ENCODE data around the gene TMEM39A.

The TMEM39A gene, protein sequence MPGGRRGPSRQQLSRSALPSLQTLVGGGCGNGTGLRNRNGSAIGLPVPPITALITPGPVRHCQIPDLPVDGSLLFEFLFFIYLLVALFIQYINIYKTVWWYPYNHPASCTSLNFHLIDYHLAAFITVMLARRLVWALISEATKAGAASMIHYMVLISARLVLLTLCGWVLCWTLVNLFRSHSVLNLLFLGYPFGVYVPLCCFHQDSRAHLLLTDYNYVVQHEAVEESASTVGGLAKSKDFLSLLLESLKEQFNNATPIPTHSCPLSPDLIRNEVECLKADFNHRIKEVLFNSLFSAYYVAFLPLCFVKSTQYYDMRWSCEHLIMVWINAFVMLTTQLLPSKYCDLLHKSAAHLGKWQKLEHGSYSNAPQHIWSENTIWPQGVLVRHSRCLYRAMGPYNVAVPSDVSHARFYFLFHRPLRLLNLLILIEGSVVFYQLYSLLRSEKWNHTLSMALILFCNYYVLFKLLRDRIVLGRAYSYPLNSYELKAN

DNA sequence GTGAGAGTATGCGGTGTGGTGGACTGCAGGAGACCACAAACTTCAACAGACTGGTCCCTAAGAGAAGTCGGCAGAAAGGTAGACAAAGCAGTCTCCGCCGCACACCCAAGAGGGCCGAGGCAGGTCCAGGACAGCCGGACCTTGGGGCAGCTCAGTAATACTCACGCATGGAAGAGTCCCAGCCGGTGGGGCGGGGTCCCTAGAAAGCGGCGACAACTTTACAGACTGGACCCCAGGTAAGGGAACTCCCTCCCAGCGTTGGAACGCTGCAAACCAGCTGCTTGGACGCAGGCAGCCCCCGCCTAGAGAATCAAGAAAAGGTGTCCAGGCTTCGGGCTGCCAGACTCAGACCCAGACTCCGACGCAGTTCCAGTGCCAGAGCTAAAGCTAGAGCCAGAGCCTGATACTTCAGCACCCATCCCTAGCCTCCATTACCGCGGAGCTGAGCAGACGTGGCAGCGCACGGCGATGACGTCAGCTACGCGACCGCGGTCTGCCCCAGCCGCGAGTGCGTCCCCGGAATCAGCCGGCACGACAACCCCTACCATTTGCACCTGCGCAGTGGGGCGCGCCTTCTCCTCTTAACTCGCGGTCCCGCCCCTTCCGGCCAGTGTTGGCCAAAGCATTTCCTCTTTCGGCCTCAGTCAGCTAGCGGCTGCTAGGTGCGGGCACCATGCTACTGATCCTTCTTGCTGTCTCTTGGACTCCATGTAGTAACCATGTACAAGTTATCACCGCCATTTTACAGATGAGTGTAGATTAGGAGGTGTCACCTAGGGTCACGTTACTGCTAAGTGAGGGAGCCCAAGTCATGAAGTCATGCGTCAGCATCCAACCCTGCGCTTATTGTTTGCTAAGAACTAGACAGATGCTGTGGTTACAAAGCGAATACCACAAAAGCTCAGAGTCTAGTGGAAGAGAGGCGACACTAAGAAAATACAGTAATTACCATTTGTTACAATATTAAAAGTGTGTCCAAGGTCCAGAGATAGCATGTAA, at the start of gene TMEM39A:
Gene TMEM39A (minus strand): TSS at position 445 of the 999 bp plus-strand sequence. CDS start 1,541 bp downstream, outside the sequence.
- peak within 1 kb of the TSS; percentile 51 for H3K27ac ChIP-seq (ENCODE audit: low read depth, low read length)
- H3K4me3 ChIP-seq (ENCODE audit: low read depth in 1 of 5, low read length in 5 of 5): peak within 1 kb of the TSS; percentile 90 to 100 (median 99)
- peaks cover 14 to 27% (median 17%) of the 10 kb centered on the region in 5 donors for H3K36me3 ChIP-seq (ENCODE audit: control insufficient read depth in 5 of 5, insufficient read depth in 5 of 5, low read length in 5 of 5)
- peak within 1 kb of the TSS; percentile 32 to 99 (median 94) for H3K9ac ChIP-seq (ENCODE audit: low read length in 5 of 5)
- H3K27me3 ChIP-seq (ENCODE audit: control insufficient read depth in 5 of 5, insufficient read depth in 4 of 5, low read length in 5 of 5): no peaks in the 10 kb centered on the region
- H3K4me1 ChIP-seq (ENCODE audit: control insufficient read depth in 5 of 5, insufficient read depth in 5 of 5, low read length in 5 of 5): peaks cover 0 to 31% (median 27%) of the 10 kb centered on the region in 5 donors
- no peaks in the 10 kb centered on the region for H3K9me3 ChIP-seq (ENCODE audit: control insufficient read depth in 5 of 5, low read length in 5 of 5)

DNA sequence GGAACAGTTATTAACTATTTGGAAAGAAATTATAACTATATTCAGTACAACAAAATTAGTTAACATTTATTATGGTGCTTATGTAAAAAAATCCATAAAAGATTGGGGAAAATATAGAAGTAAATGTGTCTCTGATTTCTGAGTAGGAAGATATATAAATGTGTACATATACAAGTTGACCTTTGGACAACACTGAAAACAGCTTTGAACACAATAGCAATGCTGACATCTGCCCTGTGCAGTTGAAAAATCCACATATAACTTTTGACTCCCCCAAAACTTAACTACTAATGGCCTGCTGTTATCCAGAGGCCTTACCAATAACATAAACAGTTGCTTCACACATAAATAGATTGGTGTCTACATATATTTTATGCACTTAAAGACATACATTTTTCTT, 47.3 kb upstream of the TMEM39A start:
- Histone ChIP-seq H3K27ac (ENCODE audit: low read depth, low read length) (no peak overlapping the region), H3K36me3 (ENCODE audit: control insufficient read depth in 5 of 5, insufficient read depth in 5 of 5, low read length in 5 of 5) (peaks cover 35 to 64% (median 46%) of the 10 kb centered on the region in 5 donors), H3K9me3 (ENCODE audit: control insufficient read depth in 5 of 5, low read length in 5 of 5) (no peaks in the 10 kb centered on the region), H3K27me3 (ENCODE audit: control insufficient read depth in 5 of 5, insufficient read depth in 4 of 5, low read length in 5 of 5) (no peaks in the 10 kb centered on the region), H3K9ac (ENCODE audit: low read length in 5 of 5) (no peak overlapping the region), H3K4me1 (ENCODE audit: control insufficient read depth in 5 of 5, insufficient read depth in 5 of 5, low read length in 5 of 5) (no peaks in the 10 kb centered on the region), H3K4me3 (ENCODE audit: low read depth in 1 of 5, low read length in 5 of 5) (no peak overlapping the region)

DNA sequence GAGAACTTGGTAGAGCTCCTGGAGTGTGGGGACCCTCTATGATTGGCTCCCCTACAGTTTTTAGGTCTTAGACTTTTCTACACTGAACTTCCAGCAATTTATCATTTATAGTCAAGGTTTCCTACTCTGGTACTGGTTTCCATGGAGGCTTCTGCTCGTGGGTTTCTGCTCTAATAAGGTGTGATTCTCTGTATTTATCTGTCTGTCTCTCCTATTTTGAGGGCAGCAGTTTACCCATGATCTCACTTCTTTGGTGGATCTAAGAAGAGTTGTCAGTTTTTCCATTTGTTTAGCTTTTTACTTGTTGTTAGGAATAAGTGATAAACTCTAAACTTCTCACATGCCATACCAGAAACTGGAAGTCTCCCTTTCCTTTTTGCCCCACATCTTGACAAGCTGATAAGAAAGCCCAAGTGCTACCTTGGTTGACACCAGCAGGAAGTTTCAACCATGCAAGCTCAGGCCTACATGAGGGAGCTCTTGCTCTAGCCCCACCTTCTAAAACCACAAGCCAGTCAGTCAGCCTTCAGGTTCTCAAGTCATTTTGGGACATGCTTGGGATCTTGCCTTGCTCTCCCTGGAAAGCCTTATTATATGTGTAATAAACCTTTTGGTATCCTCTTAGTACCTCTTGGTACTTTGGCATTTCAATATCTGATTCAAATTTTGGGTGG, 44.9 kb upstream of the TMEM39A start:
- Histone ChIP-seq H3K36me3 (ENCODE audit: control insufficient read depth in 5 of 5, insufficient read depth in 5 of 5, low read length in 5 of 5) (peaks cover 29 to 51% (median 41%) of the 10 kb centered on the region in 5 donors), H3K9ac (ENCODE audit: low read length in 5 of 5) (no peak overlapping the region), H3K9me3 (ENCODE audit: control insufficient read depth in 5 of 5, low read length in 5 of 5) (no peaks in the 10 kb centered on the region), H3K4me3 (ENCODE audit: low read depth in 1 of 5, low read length in 5 of 5) (no peak overlapping the region), H3K27me3 (ENCODE audit: control insufficient read depth in 5 of 5, insufficient read depth in 4 of 5, low read length in 5 of 5) (no peaks in the 10 kb centered on the region), H3K27ac (ENCODE audit: low read depth, low read length) (no peak overlapping the region), H3K4me1 (ENCODE audit: control insufficient read depth in 5 of 5, insufficient read depth in 5 of 5, low read length in 5 of 5) (no peaks in the 10 kb centered on the region)

DNA sequence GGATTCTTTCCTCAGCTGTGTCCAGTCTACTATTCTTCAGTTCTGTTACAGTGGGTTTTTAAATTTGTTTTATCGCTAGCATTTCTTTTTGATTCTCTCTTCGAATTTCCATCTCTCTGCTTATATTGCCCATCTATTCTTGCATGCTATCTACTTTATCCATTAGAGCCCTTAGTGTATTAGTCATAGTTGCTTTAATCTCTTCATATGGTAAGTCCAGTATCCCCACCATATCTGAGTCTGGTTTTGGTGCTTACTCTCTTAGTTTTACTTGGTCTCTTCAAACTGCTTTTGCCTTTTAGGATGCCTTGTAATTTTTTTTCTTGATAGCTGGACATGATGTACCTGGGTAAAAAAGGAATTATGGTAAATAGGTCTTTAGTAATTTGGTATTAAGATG, 44.0 kb upstream of the TMEM39A start:
- Histone ChIP-seq H3K36me3 (ENCODE audit: control insufficient read depth in 5 of 5, insufficient read depth in 5 of 5, low read length in 5 of 5) (peaks cover 29 to 44% (median 38%) of the 10 kb centered on the region in 5 donors), H3K4me1 (ENCODE audit: control insufficient read depth in 5 of 5, insufficient read depth in 5 of 5, low read length in 5 of 5) (no peaks in the 10 kb centered on the region), H3K4me3 (ENCODE audit: low read depth in 1 of 5, low read length in 5 of 5) (no peak overlapping the region), H3K9me3 (ENCODE audit: control insufficient read depth in 5 of 5, low read length in 5 of 5) (no peaks in the 10 kb centered on the region), H3K9ac (ENCODE audit: low read length in 5 of 5) (no peak overlapping the region), H3K27me3 (ENCODE audit: control insufficient read depth in 5 of 5, insufficient read depth in 4 of 5, low read length in 5 of 5) (no peaks in the 10 kb centered on the region), H3K27ac (ENCODE audit: low read depth, low read length) (no peak overlapping the region)

DNA sequence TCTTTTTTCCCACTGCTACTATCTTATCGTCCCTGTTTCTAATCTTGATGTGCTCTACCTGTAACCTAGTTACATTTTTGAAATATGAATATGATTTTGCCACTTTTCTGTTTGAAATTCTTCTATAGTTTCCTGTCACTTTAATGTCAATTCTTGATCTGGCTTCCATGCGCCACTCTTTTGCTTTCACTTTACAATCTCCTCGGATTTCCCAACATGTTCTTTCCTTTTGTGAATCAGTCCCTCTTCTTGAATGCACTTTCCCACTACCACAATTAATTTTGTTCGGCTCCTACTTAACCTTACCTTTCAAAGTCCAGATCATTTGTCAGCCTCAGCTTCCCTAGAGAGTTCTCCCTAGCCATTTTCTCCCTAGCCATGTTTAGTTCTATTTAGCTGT, 43.2 kb upstream of the TMEM39A start:
- Histone ChIP-seq H3K27ac (ENCODE audit: low read depth, low read length) (no peak overlapping the region), H3K36me3 (ENCODE audit: control insufficient read depth in 5 of 5, insufficient read depth in 5 of 5, low read length in 5 of 5) (peaks cover 29 to 44% (median 37%) of the 10 kb centered on the region in 5 donors), H3K4me1 (ENCODE audit: control insufficient read depth in 5 of 5, insufficient read depth in 5 of 5, low read length in 5 of 5) (peaks cover 0 to 2% (median 0%) of the 10 kb centered on the region in 5 donors), H3K9ac (ENCODE audit: low read length in 5 of 5) (no peak overlapping the region), H3K4me3 (ENCODE audit: low read depth in 1 of 5, low read length in 5 of 5) (peak overlapping the region in 1 of 5 donors; percentile 17), H3K27me3 (ENCODE audit: control insufficient read depth in 5 of 5, insufficient read depth in 4 of 5, low read length in 5 of 5) (no peaks in the 10 kb centered on the region), H3K9me3 (ENCODE audit: control insufficient read depth in 5 of 5, low read length in 5 of 5) (no peaks in the 10 kb centered on the region)

DNA sequence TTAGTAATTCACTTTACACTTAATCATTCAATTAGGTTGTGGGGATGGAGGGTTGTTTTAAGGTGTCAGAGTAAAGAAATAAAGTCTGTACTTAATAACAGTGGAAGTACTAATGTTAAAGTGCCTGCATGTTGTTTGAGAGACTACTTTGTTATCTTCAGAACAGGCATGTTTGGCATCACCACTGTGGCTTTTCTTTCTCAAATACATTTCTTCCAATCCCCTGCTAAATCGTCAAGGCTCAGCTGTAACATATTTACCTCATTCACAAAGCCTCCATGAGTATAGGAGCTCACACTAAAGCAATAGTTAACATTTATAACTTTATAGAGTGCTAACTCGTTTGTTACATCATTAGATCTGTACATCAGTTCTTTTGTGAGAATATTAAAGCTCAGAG, 37.5 kb upstream of the TMEM39A start:
- H3K27ac ChIP-seq (ENCODE audit: low read depth, low read length): no peak overlapping the region
- H3K9ac ChIP-seq (ENCODE audit: low read length in 5 of 5): peak overlapping the region in 2 of 5 donors; percentile 11 to 42
- no peaks in the 10 kb centered on the region for H3K9me3 ChIP-seq (ENCODE audit: control insufficient read depth in 5 of 5, low read length in 5 of 5)
- peaks cover 0 to 36% (median 30%) of the 10 kb centered on the region in 5 donors for H3K4me1 ChIP-seq (ENCODE audit: control insufficient read depth in 5 of 5, insufficient read depth in 5 of 5, low read length in 5 of 5)
- no peak overlapping the region for H3K4me3 ChIP-seq (ENCODE audit: low read depth in 1 of 5, low read length in 5 of 5)
- no peaks in the 10 kb centered on the region for H3K27me3 ChIP-seq (ENCODE audit: control insufficient read depth in 5 of 5, insufficient read depth in 4 of 5, low read length in 5 of 5)
- peaks cover 10 to 18% (median 16%) of the 10 kb centered on the region in 5 donors for H3K36me3 ChIP-seq (ENCODE audit: control insufficient read depth in 5 of 5, insufficient read depth in 5 of 5, low read length in 5 of 5)

DNA sequence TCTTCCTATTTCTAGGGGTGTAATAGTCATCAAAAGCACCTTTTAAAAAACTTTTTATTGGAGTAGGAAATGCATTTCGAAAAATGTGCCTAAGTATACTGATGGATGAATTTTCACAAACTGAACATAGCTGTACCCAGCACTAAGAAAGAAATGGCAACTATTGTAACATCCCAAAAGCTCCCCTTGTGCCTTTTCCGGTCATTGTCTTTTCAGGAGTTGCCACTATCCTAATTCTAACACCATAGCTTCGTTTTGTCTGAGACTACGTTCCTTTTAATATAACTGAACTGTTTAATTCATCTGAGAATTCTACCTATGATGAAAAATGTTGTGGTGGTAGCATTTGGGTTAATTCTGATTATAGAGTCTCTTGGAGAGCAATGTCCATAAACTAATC, 36.9 kb upstream of the TMEM39A start:
- H3K27me3 ChIP-seq (ENCODE audit: control insufficient read depth in 5 of 5, insufficient read depth in 4 of 5, low read length in 5 of 5): no peaks in the 10 kb centered on the region
- no peaks in the 10 kb centered on the region for H3K9me3 ChIP-seq (ENCODE audit: control insufficient read depth in 5 of 5, low read length in 5 of 5)
- H3K27ac ChIP-seq (ENCODE audit: low read depth, low read length): no peak overlapping the region
- H3K9ac ChIP-seq (ENCODE audit: low read length in 5 of 5): peak overlapping the region in 2 of 5 donors; percentile 42 to 48
- H3K4me3 ChIP-seq (ENCODE audit: low read depth in 1 of 5, low read length in 5 of 5): no peak overlapping the region
- H3K36me3 ChIP-seq (ENCODE audit: control insufficient read depth in 5 of 5, insufficient read depth in 5 of 5, low read length in 5 of 5): peaks cover 6 to 13% (median 12%) of the 10 kb centered on the region in 5 donors
- H3K4me1 ChIP-seq (ENCODE audit: control insufficient read depth in 5 of 5, insufficient read depth in 5 of 5, low read length in 5 of 5): peaks cover 0 to 36% (median 30%) of the 10 kb centered on the region in 5 donors

DNA sequence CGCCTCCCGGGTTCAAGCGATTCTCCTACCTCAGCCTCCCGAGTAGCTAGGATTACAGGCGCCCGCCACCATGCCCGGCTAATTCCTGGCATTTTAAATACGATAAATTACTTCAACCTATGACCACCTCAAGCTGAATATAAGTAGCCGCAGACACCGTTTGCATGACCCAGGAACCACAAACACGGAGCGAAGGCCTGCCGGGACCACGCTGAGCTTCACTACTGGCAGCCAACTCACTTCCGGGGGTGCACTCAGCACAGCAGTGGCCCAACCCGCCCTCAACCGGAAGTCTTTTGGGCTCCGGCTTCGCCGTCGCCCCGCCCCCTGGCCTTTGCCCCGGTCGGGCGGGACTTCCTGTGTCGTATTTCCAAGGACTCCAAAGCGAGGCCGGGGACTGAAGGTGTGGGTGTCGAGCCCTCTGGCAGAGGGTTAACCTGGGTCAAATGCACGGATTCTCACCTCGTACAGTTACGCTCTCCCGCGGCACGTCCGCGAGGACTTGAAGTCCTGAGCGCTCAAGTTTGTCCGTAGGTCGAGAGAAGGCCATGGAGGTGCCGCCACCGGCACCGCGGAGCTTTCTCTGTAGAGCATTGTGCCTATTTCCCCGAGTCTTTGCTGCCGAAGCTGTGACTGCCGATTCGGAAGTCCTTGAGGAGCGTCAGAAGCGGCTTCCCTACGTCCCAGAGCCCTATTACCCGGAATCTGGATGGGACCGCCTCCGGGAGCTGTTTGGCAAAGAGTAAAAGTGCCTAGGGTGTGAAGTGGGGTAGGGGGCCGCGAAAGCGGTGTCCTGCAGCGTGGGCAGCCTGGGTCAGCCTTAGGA, 35.0 kb upstream of the TMEM39A start, which contains the start of gene TIMMDC1:
Gene TIMMDC1 (plus strand): TSS at position 362 of the 826 bp plus-strand sequence. CDS start 187 bp downstream, at position 549.
- Histone ChIP-seq H3K27me3 (ENCODE audit: control insufficient read depth in 5 of 5, insufficient read depth in 4 of 5, low read length in 5 of 5) (no peaks in the 10 kb centered on the region), H3K9ac (ENCODE audit: low read length in 5 of 5) (peak within 1 kb of the TSS; percentile 94 to 99 (median 98)), H3K9me3 (ENCODE audit: control insufficient read depth in 5 of 5, low read length in 5 of 5) (no peaks in the 10 kb centered on the region), H3K4me3 (ENCODE audit: low read depth in 1 of 5, low read length in 5 of 5) (peak within 1 kb of the TSS; percentile 87 to 100 (median 96)), H3K36me3 (ENCODE audit: control insufficient read depth in 5 of 5, insufficient read depth in 5 of 5, low read length in 5 of 5) (no peaks in the 10 kb centered on the region), H3K4me1 (ENCODE audit: control insufficient read depth in 5 of 5, insufficient read depth in 5 of 5, low read length in 5 of 5) (peaks cover 0 to 36% (median 30%) of the 10 kb centered on the region in 5 donors), H3K27ac (ENCODE audit: low read depth, low read length) (peak within 1 kb of the TSS; percentile 99)

All from subcutaneous abdominal adipose tissue (tissue), 5 donors.